Stimulated activated CD4-positive, alpha-beta T cell treated with anti-CD3 and anti-CD28 coated beads, Interleukin-2, amount 100 ng/mL, for 24 hours (primary cell): Measurements from ENCODE around the gene COL23A1.

ENCODE experiments used
- DNase-seq, 2 donors: peaks; one replicate each; pipeline ENCODE4 v3.0.0-alpha.2; 2020

Gene COL23A1

GRCh38 chr5:178530526-178530925 is 59.7 kb downstream of the COL23A1 start:
- DNase-seq, result no peak

GRCh38 chr5:178529080-178529479 is 61.1 kb downstream of the COL23A1 start:
- no peak for DNase-seq

GRCh38 chr5:178527458-178528307 is 62.5 kb downstream of the COL23A1 start:
- DNase-seq, result no peak

GRCh38 chr5:178526773-178527457 is 63.3 kb downstream of the COL23A1 start:
- DNase-seq, result no peak

GRCh38 chr5:178525906-178526732 is 64.1 kb downstream of the COL23A1 start:
- DNase-seq, result no peak

- no peak for DNase-seq
Observed at GRCh38 chr5:178524093-178524882, 65.9 kb downstream of the COL23A1 start.

GRCh38 chr5:178522361-178522760 is 67.8 kb downstream of the COL23A1 start:
- DNase-seq, result no peak

GRCh38 chr5:178520851-178521250 is 69.3 kb downstream of the COL23A1 start:
- no peak for DNase-seq

- DNase-seq, result no peak
Observed at GRCh38 chr5:178519804-178520203, 70.4 kb downstream of the COL23A1 start.

- DNase-seq, result no peak
Observed at GRCh38 chr5:178519155-178519554, 71.0 kb downstream of the COL23A1 start.

GRCh38 chr5:178516504-178517235 is 73.5 kb downstream of the COL23A1 start:
- no peak for DNase-seq

GRCh38 chr5:178515776-178516503 is 74.3 kb downstream of the COL23A1 start:
- DNase-seq, result no peak

GRCh38 chr5:178514851-178515418 is 75.3 kb downstream of the COL23A1 start:
- no peak for DNase-seq

GRCh38 chr5:178511172-178511571 is 79.0 kb downstream of the COL23A1 start:
- DNase-seq, result no peak

GRCh38 chr5:178509491-178510057 is 80.6 kb downstream of the COL23A1 start:
- no peak for DNase-seq

GRCh38 chr5:178507151-178507932 is 82.9 kb downstream of the COL23A1 start:
- DNase-seq, result no peak

GRCh38 chr5:178505639-178506407 is 84.4 kb downstream of the COL23A1 start:
- no peak for DNase-seq

GRCh38 chr5:178504340-178504960 is 85.7 kb downstream of the COL23A1 start:
- no peak for DNase-seq
